VCaP (cell line): ENCODE results near the gene SCARF2.

Experiments
- H3K27ac ChIP-seq: fragments of 450-650 bp; 2 replicates; pipeline ENCODE4 v1.5.1; 2017
- CTCF ChIP-seq: fragments of 450-650 bp; conservative IDR thresholded peaks from 2 replicates; pipeline ENCODE4 v1.5.1; 2017; ENCODE audit warnings: mild to moderate bottlenecking, moderate library complexity

Gene SCARF2

GRCh38 chr22:20405931-20406685, 31.5 kb downstream of the SCARF2 start:
- TF ChIP-seq CTCF, result no peak
- no peak overlapping the region for H3K27ac ChIP-seq

- no peak for TF ChIP-seq CTCF
- H3K27ac ChIP-seq, result no peak overlapping the region
Measured at GRCh38 chr22:20405291-20405930, 32.2 kb downstream of the SCARF2 start.

GRCh38 chr22:20404881-20405280, 32.7 kb downstream of the SCARF2 start:
- H3K27ac ChIP-seq, result no peak overlapping the region
- no peak for TF ChIP-seq CTCF

GRCh38 chr22:20403779-20404140, 33.9 kb downstream of the SCARF2 start:
- no peak for TF ChIP-seq CTCF
- no peak overlapping the region for H3K27ac ChIP-seq

- no peak overlapping the region for H3K27ac ChIP-seq
- TF ChIP-seq CTCF, result no peak
Measured at GRCh38 chr22:20402960-20403778, 34.5 kb downstream of the SCARF2 start.

- no peak overlapping the region for H3K27ac ChIP-seq
- no peak for TF ChIP-seq CTCF
Measured at GRCh38 chr22:20401376-20402014, 36.1 kb downstream of the SCARF2 start.
